H1 (cell line): Measurements from ENCODE around the gene OTOGL. TPM values are rescaled to one million over a fixed set of nuclear protein-coding genes. Genes with fewer than 3 reads are reported as not detected.

Experiments
- CTCF ChIA-PET: fragments of 300-600 bp; sonication (Branson Sonifier 250); formaldehyde crosslinking; loops from one replicate; lab custom pipeline; 2021; ENCODE audit not compliant: partially characterized antibody; lab: Charles Lee
- POLR2A ChIA-PET: fragments of 300-600 bp; sonication (Branson Sonifier 250); formaldehyde crosslinking; loops from one replicate; lab custom pipeline; 2021; ENCODE audit warnings: inconsistent platforms; ENCODE audit not compliant: partially characterized antibody; lab: Charles Lee
- DNase-seq, 2 experiments: peaks; one replicate each; pipeline versions ENCODE4 v3.0.0 to v3.0.0-alpha.2; 2010 to 2022; ENCODE audit warnings: low spot score in 2 of 2, low read depth in 1 of 2, mixed read lengths in 1 of 2
- FAIRE-seq: peaks from 2 replicates; lab custom pipeline; 2011; peaks lifted over from hg19 to GRCh38; lab: Jason Lieb, UNC
- H2AFZ ChIP-seq: 2 replicates; pipeline ENCODE4 v1.8.1; 2012; ENCODE audit warnings: low read length, inconsistent platforms
- H2AK5ac ChIP-seq: 2 replicates; pipeline ENCODE4 v1.6.1; 2013; ENCODE audit warnings: low read depth, low read length
- H2BK120ac ChIP-seq: replicated peaks from 2 replicates; pipeline ENCODE3; 2013; ENCODE audit warnings: low read depth, low read length, inconsistent platforms
- H2BK12ac ChIP-seq: 2 replicates; pipeline ENCODE4 v1.6.1; 2013; ENCODE audit warnings: low read depth, low read length
- H2BK15ac ChIP-seq: 2 replicates; pipeline ENCODE4 v1.6.1; 2013; ENCODE audit warnings: low read length
- H2BK20ac ChIP-seq: 2 replicates; pipeline ENCODE4 v1.6.1; 2013; ENCODE audit warnings: low read length
- H2BK5ac ChIP-seq: 2 replicates; pipeline ENCODE4 v1.6.1; 2013; ENCODE audit warnings: low read depth, low read length
- H3K14ac ChIP-seq: 2 replicates; pipeline ENCODE4 v1.6.1; 2013; ENCODE audit warnings: inconsistent platforms; ENCODE audit not compliant: insufficient read length
- H3K18ac ChIP-seq: 2 replicates; pipeline ENCODE4 v1.6.1; 2013; ENCODE audit warnings: low read length; ENCODE audit errors: extremely low read depth
- H3K23ac ChIP-seq: 2 replicates; pipeline ENCODE4 v1.6.1; 2013; ENCODE audit warnings: inconsistent platforms; ENCODE audit not compliant: insufficient read length
- H3K23me2 ChIP-seq: 2 replicates; pipeline ENCODE4 v1.6.1; 2013; ENCODE audit warnings: low read depth, low read length
- H3K27ac ChIP-seq: 2 replicates; pipeline ENCODE4 v1.6.1; 2011; ENCODE audit warnings: low read depth, low read length, inconsistent platforms
- H3K27me3 ChIP-seq, 4 experiments: replicated peaks in 1 of 4; 1 replicate in 1 of 4; 2 replicates in 3 of 4; pipeline versions ENCODE4 v1.6.1 to v1.8.1; 2011 to 2013; ENCODE audit warnings: low read length in 3 of 4, mild to moderate bottlenecking in 3 of 4, inconsistent platforms in 2 of 4, mixed read lengths in 2 of 4, moderate library complexity in 1 of 4; ENCODE audit not compliant: control insufficient read depth in 3 of 4, insufficient read depth in 3 of 4; ENCODE audit errors: extremely low read depth in 1 of 4
- H3K36me3 ChIP-seq, 4 experiments: 2 replicates each; pipeline versions ENCODE4 v1.6.1 to v1.8.1; 2011 to 2013; ENCODE audit warnings: mild to moderate bottlenecking in 4 of 4, low read length in 3 of 4, moderate library complexity in 2 of 4, control low read depth in 1 of 4, inconsistent platforms in 1 of 4; ENCODE audit not compliant: insufficient read depth in 4 of 4, control insufficient read depth in 2 of 4
- H3K4ac ChIP-seq: replicated peaks from 2 replicates; pipeline ENCODE3; 2013; ENCODE audit warnings: low read length, low read depth, mixed read lengths, inconsistent platforms; ENCODE audit not compliant: insufficient read length
- H3K4me1 ChIP-seq, 4 experiments: replicated peaks in 1 of 4; 1 replicate in 1 of 4; 2 replicates in 3 of 4; pipeline versions ENCODE4 v1.6.1 to v1.8.1; 2011 to 2013; ENCODE audit warnings: low read length in 3 of 4, inconsistent platforms in 2 of 4, mixed read lengths in 1 of 4; ENCODE audit not compliant: insufficient read depth in 4 of 4, control insufficient read depth in 3 of 4
- H3K4me2 ChIP-seq, 2 experiments: 2 replicates each; pipeline versions ENCODE4 v1.6.1 to v1.8.1; 2011 to 2013; ENCODE audit warnings: low read depth in 2 of 2, low read length in 2 of 2, control low read depth in 1 of 2, inconsistent platforms in 1 of 2, mild to moderate bottlenecking in 1 of 2; ENCODE audit not compliant: insufficient read depth in 1 of 2
- H3K4me3 ChIP-seq, 4 experiments: fragments of 200-600, 300-600 bp in 1 of 4; sonication (generic), shearing (Covaris generic), sonication (Bioruptor Twin) in 1 of 4; 2 replicates each; pipeline versions ENCODE4 v1.5.1 to v1.8.1; 2011 to 2016; ENCODE audit warnings: low read length in 4 of 4, low read depth in 3 of 4, control low read depth in 2 of 4, inconsistent platforms in 2 of 4, mild to moderate bottlenecking in 2 of 4, mixed read lengths in 1 of 4, moderate library complexity in 1 of 4; ENCODE audit not compliant: insufficient read depth in 2 of 4; ENCODE audit errors: extremely low read depth in 1 of 4
- H3K56ac ChIP-seq: replicated peaks from 2 replicates; pipeline ENCODE3; 2013; ENCODE audit warnings: low read depth, mild to moderate bottlenecking, mixed read lengths, low read length, inconsistent platforms; ENCODE audit not compliant: insufficient read length
- H3K79me1 ChIP-seq: 2 replicates; pipeline ENCODE4 v1.6.1; 2013; ENCODE audit warnings: low read depth, low read length, control low read depth
- H3K79me2 ChIP-seq, 2 experiments: 2 replicates each; pipeline versions ENCODE4 v1.6.1 to v1.8.1; 2012 to 2013; ENCODE audit warnings: low read length in 2 of 2, mild to moderate bottlenecking in 2 of 2, inconsistent platforms in 1 of 2; ENCODE audit not compliant: insufficient read depth in 2 of 2, control insufficient read depth in 1 of 2
- H3K9ac ChIP-seq, 4 experiments: replicated peaks in 1 of 4; 1 replicate in 1 of 4; 2 replicates in 3 of 4; pipeline versions ENCODE4 v1.6.1 to v1.8.1; 2011 to 2013; ENCODE audit warnings: low read depth in 3 of 4, low read length in 3 of 4, control low read depth in 2 of 4, mild to moderate bottlenecking in 2 of 4, moderate library complexity in 2 of 4, inconsistent platforms in 1 of 4; ENCODE audit errors: extremely low read depth in 1 of 4
- H3K9me3 ChIP-seq, 2 experiments: 2 replicates each; pipeline versions ENCODE4 v1.6.1 to v1.8.1; 2012 to 2013; ENCODE audit warnings: mild to moderate bottlenecking in 2 of 2, moderate library complexity in 2 of 2, control low read depth in 1 of 2, inconsistent platforms in 1 of 2, low read depth in 1 of 2, low read length in 1 of 2, mixed read lengths in 1 of 2; ENCODE audit not compliant: insufficient read depth in 2 of 2
- H4K20me1 ChIP-seq, 2 experiments: replicated peaks in 1 of 2; 2 replicates each; pipeline versions ENCODE3 to v1.8.1; 2011 to 2013; ENCODE audit warnings: inconsistent platforms in 2 of 2, low read length in 2 of 2, mild to moderate bottlenecking in 1 of 2; ENCODE audit not compliant: insufficient read depth in 2 of 2, control insufficient read depth in 1 of 2
- H4K5ac ChIP-seq: 2 replicates; pipeline ENCODE4 v1.6.1; 2013; ENCODE audit warnings: low read length, low read depth, mixed read lengths, inconsistent platforms; ENCODE audit not compliant: insufficient read length
- H4K8ac ChIP-seq: 2 replicates; pipeline ENCODE4 v1.8.0; 2013; ENCODE audit warnings: mild to moderate bottlenecking, moderate library complexity, low read length, inconsistent platforms; ENCODE audit not compliant: insufficient read depth; ENCODE audit errors: extremely low read depth
- H4K91ac ChIP-seq: replicated peaks from 2 replicates; pipeline ENCODE3; 2013; ENCODE audit warnings: low read length, mixed read lengths, inconsistent platforms; ENCODE audit not compliant: insufficient read length
- BACH1 ChIP-seq: IDR thresholded peaks from 2 replicates; pipeline ENCODE4 v1.6.1; 2012; ENCODE audit warnings: low read length, improper control_type of control experiment
- CREB1 ChIP-seq: IDR thresholded peaks from 2 replicates; pipeline ENCODE4 v1.6.1; 2012; ENCODE audit warnings: inconsistent platforms
- EZH2 ChIP-seq: fragments of 200-600 bp; sonication (generic); IDR thresholded peaks from 2 replicates; pipeline ENCODE4 v1.7.1; 2012; ENCODE audit warnings: low read depth, mild to moderate bottlenecking, moderate library complexity, low read length, inconsistent platforms; ENCODE audit not compliant: severe bottlenecking
- FOSL1 ChIP-seq: IDR thresholded peaks from 2 replicates; pipeline ENCODE4 v1.6.1; 2011; ENCODE audit warnings: mild to moderate bottlenecking, low read depth, low read length, moderate library complexity; ENCODE audit not compliant: insufficient read depth
- NRF1 ChIP-seq: IDR thresholded peaks from 2 replicates; pipeline ENCODE4 v1.6.1; 2011; ENCODE audit warnings: mild to moderate bottlenecking, low read depth, low read length, improper control_type of control experiment
- POLR2A ChIP-seq, 2 experiments: IDR thresholded peaks; 1 replicate in 1 of 2; 2 replicates in 1 of 2; pipeline ENCODE4 v1.6.1; 2011; ENCODE audit warnings: low read depth in 2 of 2, low read length in 2 of 2, mild to moderate bottlenecking in 2 of 2; ENCODE audit errors: control extremely low read depth in 1 of 2
- POLR2AphosphoS5 ChIP-seq: IDR thresholded peaks from 2 replicates; pipeline ENCODE4 v1.6.1; 2011; ENCODE audit warnings: low read depth, low read length
- RBBP5 ChIP-seq: IDR thresholded peaks from 2 replicates; pipeline ENCODE4 v1.7.1; 2012; ENCODE audit warnings: low read depth, mild to moderate bottlenecking, inconsistent platforms, low read length, moderate library complexity, borderline replicate concordance
- RNF2 ChIP-seq: fragments of 200-900, 300-1000 bp; sonication (generic); IDR thresholded peaks from 2 replicates; pipeline ENCODE4 v1.7.1; 2016; ENCODE audit warnings: borderline replicate concordance, low read depth, mild to moderate bottlenecking, antibody characterized with exemption, low read length; ENCODE audit not compliant: poor library complexity, severe bottlenecking; ENCODE audit errors: missing control alignments
- SIX5 ChIP-seq: IDR thresholded peaks from 2 replicates; pipeline ENCODE4 v1.6.1; 2011; ENCODE audit warnings: mild to moderate bottlenecking, low read depth, low read length
- SP1 ChIP-seq: IDR thresholded peaks from 2 replicates; pipeline ENCODE4 v1.6.1; 2011; ENCODE audit warnings: low read depth, low read length
- SP4 ChIP-seq: IDR thresholded peaks from 2 replicates; pipeline ENCODE4 v1.6.1; 2012; ENCODE audit warnings: low read length, inconsistent platforms
- TBP ChIP-seq: IDR thresholded peaks from 2 replicates; pipeline ENCODE4 v1.6.1; 2011; ENCODE audit warnings: low read depth, low read length, improper control_type of control experiment
- WGBS, 2 experiments: shearing (Covaris generic) in 1 of 2; methylation state at CpG; one replicate each; pipeline versions ENCODE4 v1.1.6 to v1.1.7; 2013 to 2015; ENCODE audit warnings: low lambda C conversion rate in 2 of 2, mixed read lengths in 2 of 2, inconsistent platforms in 1 of 2, low coverage in 1 of 2, missing lambda C conversion rate in 1 of 2; ENCODE audit not compliant: insufficient replicate concordance in 2 of 2, insufficient coverage in 1 of 2, insufficient read length in 1 of 2; ENCODE audit errors: extremely low coverage in 1 of 2, missing lambda C conversion rate in 1 of 2; 5-methylcytosine and 5-hydroxymethylcytosine counted together
- polyA plus RNA-seq, 7 experiments: library from polyadenylated mRNA; depleted of rRNA in 3 of 7; stranded (reverse) in 5 of 7; unstranded in 2 of 7; fragments of >200 nt in 5 of 7; fragments of 200-250 nt in 2 of 7; gene quantifications; 1 replicate in 5 of 7; 2 replicates in 1 of 7; 4 replicates in 1 of 7; pipeline versions ENCODE4 v1.2.1 to v1.2.3, GENCODE V29; 2011 to 2013; ENCODE audit warnings: missing spikeins in 2 of 7, mixed read lengths in 2 of 7
- total RNA-seq: library from RNA; stranded (reverse); fragmentation: NEBNext Ultra II Directional; extraction: Animal tissue kit (Norgen Biotek cat#: 25700); gene quantifications from 2 replicates; pipeline ENCODE4 v1.2.1, GENCODE V29; 2021

The OTOGL gene
- total and polyA plus RNA-seq, 2 of the 8 experiments (the other 6 are each of a cell fraction or from before 2014, with no cell fraction given) = 0.12 to 0.17 TPM

- Histone ChIP-seq H3K23ac (no peak overlapping the region), H3K4me1 (peaks cover 0 to 5% (median 0%) of the 10 kb centered on the region in 4 experiments; a peak in 2 of 7 replicates), H3K4ac (no peak overlapping the region), H4K20me1 (no peaks in the 10 kb centered on the region), H3K79me2 (no peaks in the 10 kb centered on the region), H3K27me3 (no peaks in the 10 kb centered on the region), H3K56ac (no peak overlapping the region), H3K18ac (no peak overlapping the region), H2BK12ac (no peak overlapping the region), H2BK120ac (no peak overlapping the region), H3K27ac (no peak overlapping the region), H2AFZ (peak overlapping the region; percentile 42; the same call in 1 of the 2 replicates), H4K8ac (no peak overlapping the region), H3K14ac (no peak overlapping the region), H3K9ac (no peak overlapping the region), H2BK20ac (no peak overlapping the region), H3K23me2 (no peaks in the 10 kb centered on the region), H3K79me1 (no peaks in the 10 kb centered on the region), H4K91ac (no peak overlapping the region), H2AK5ac (no peak overlapping the region), H3K9me3 (no peaks in the 10 kb centered on the region), H2BK15ac (no peak overlapping the region), H4K5ac (no peak overlapping the region), H3K36me3 (no peaks in the 10 kb centered on the region), H3K4me2 (no peak overlapping the region), H3K4me3 (no peak overlapping the region), H2BK5ac (no peak overlapping the region)
- POLR2A ChIA-PET = no interaction called here
- DNase-seq (no peak), FAIRE-seq (no peak)
- WGBS, 2 experiments = 81% methylated on average over 3 of the region's 3 CpGs; no CpG with 5 or more reads in 1 of the 2 experiments
- TF ChIP-seq SP1 = no peak
- TF ChIP-seq POLR2AphosphoS5 = no peak
- no peak for TF ChIP-seq SIX5
- no peak for TF ChIP-seq TBP
- TF ChIP-seq CREB1 = no peak
- no peak for TF ChIP-seq BACH1
- TF ChIP-seq POLR2A (IDR thresholded peaks at IDR 0.05; ENCODE audit: control extremely low read depth in 1 of 2, low read depth in 2 of 2, low read length in 2 of 2) = no peak
- TF ChIP-seq NRF1 = no peak
- TF ChIP-seq SP4 = no peak
- no peak for TF ChIP-seq RNF2
- TF ChIP-seq FOSL1 = no peak
- TF ChIP-seq EZH2 = no peak
- no peak for TF ChIP-seq RBBP5
- CTCF ChIA-PET = interaction anchor here (1.5 kb wide), 1 partner anchor 18 kb away, joined by 4 read pairs; no protein-coding TSS in a partner anchor
Measured at GRCh38 chr12:80213871-80214270, 114.5 kb downstream of the OTOGL start.
